T-helper 1 cell (primary cell): ENCODE results near the gene KCNC1.

Experiments used
- DNase-seq, 5 donors: peaks; one replicate each; pipeline ENCODE4 v3.0.0-alpha.2; 2012 to 2020

The KCNC1 gene

GRCh38 chr11:17760102-17761029 lies 25.8 kb downstream of the KCNC1 start:
- DNase-seq, result peak in 1 of 5 donors; percentile 19

GRCh38 chr11:17762309-17762974 lies 27.9 kb downstream of the KCNC1 start:
- no peak for DNase-seq

- DNase-seq, result no peak
These were observed 28.7 kb downstream of the KCNC1 start for GRCh38 chr11:17763244-17763643.

- no peak for DNase-seq
These were observed 29.1 kb downstream of the KCNC1 start for GRCh38 chr11:17763703-17764102.

GRCh38 chr11:17764446-17765218 lies 30.1 kb downstream of the KCNC1 start:
- no peak for DNase-seq

GRCh38 chr11:17765356-17766072 lies 30.9 kb downstream of the KCNC1 start:
- no peak for DNase-seq

- DNase-seq, result no peak
These were observed 31.4 kb downstream of the KCNC1 start for GRCh38 chr11:17766073-17766359.

GRCh38 chr11:17766590-17766989 lies 32.0 kb downstream of the KCNC1 start:
- DNase-seq, result no peak

- no peak for DNase-seq
These were observed 32.8 kb downstream of the KCNC1 start for GRCh38 chr11:17767301-17767885.

GRCh38 chr11:17767914-17768313 lies 33.3 kb downstream of the KCNC1 start:
- no peak for DNase-seq

GRCh38 chr11:17768547-17768946 lies 34.0 kb downstream of the KCNC1 start:
- no peak for DNase-seq

- DNase-seq, result no peak
These were observed 34.6 kb downstream of the KCNC1 start for GRCh38 chr11:17769218-17769617.

- no peak for DNase-seq
These were observed 35.6 kb downstream of the KCNC1 start for GRCh38 chr11:17770048-17770652.

- DNase-seq, result no peak
These were observed 36.3 kb downstream of the KCNC1 start for GRCh38 chr11:17770917-17771316.

GRCh38 chr11:17771415-17771814 lies 36.8 kb downstream of the KCNC1 start:
- DNase-seq, result no peak

- DNase-seq, result no peak
These were observed 37.3 kb downstream of the KCNC1 start for GRCh38 chr11:17771841-17772401.

- no peak for DNase-seq
These were observed 38.4 kb downstream of the KCNC1 start for GRCh38 chr11:17772704-17773600.

GRCh38 chr11:17773674-17774073 lies 39.1 kb downstream of the KCNC1 start:
- no peak for DNase-seq

GRCh38 chr11:17774232-17775034 lies 39.9 kb downstream of the KCNC1 start:
- DNase-seq, result no peak

- DNase-seq, result no peak
These were observed 40.4 kb downstream of the KCNC1 start for GRCh38 chr11:17775035-17775348.
